Thyroid gland (tissue), 4 donors: ENCODE results near the gene ANKLE1. TPM values are rescaled to one million over a fixed set of nuclear protein-coding genes. Genes with fewer than 3 reads are reported as not detected.

ENCODE experiments used
- DNase-seq, 2 donors: peaks; one replicate each; pipeline ENCODE4 v3.0.0-alpha.2; 2019
- H3K27ac ChIP-seq, 3 donors: fragments of 200-600 bp; sonication (generic); 1 replicate in 2 of 3; 2 replicates in 1 of 3; pipeline ENCODE4 v1.5.1; 2016 to 2019; ENCODE audit warnings: mild to moderate bottlenecking in 1 of 3, moderate library complexity in 1 of 3
- H3K27me3 ChIP-seq: fragments of 200-600 bp; sonication (generic); one replicate; pipeline ENCODE4 v1.5.1; 2019
- H3K36me3 ChIP-seq, 2 donors: fragments of 200-600 bp; sonication (generic); one replicate each; pipeline ENCODE4 v1.5.1; 2016 to 2019
- H3K4me1 ChIP-seq, 2 donors: fragments of 200-600 bp; sonication (generic); one replicate each; pipeline ENCODE4 v1.5.1; 2017 to 2019
- H3K4me3 ChIP-seq, 3 donors: fragments of 200-600 bp; sonication (generic); replicated peaks in 1 of 3; 1 replicate in 2 of 3; 2 replicates in 1 of 3; pipeline ENCODE4 v1.5.1; 2016; ENCODE audit warnings: mild to moderate bottlenecking in 1 of 3
- H3K9me3 ChIP-seq: fragments of 200-600 bp; sonication (generic); one replicate; pipeline ENCODE4 v1.5.1; 2017
- CTCF ChIP-seq, 6 experiments: fragments of 200-600 bp in 3 of 6; fragments of 450-650 bp in 3 of 6; sonication (generic) in 3 of 6; IDR thresholded peaks; one replicate each; pipeline ENCODE4 v1.5.1; 2016 to 2019; ENCODE audit warnings: antibody characterized with exemption in 6 of 6, mild to moderate bottlenecking in 2 of 6, inconsistent platforms in 1 of 6, moderate library complexity in 1 of 6
- POLR2A ChIP-seq, 2 donors: fragments of 450-650 bp; IDR thresholded peaks; one replicate each; pipeline ENCODE4 v1.6.1; 2017; ENCODE audit warnings: antibody characterized with exemption in 2 of 2, mild to moderate bottlenecking in 2 of 2, moderate library complexity in 1 of 2
- WGBS, 2 donors: methylation state at CpG; one replicate each; pipeline ENCODE4 v1.1.5; 2017; 5-methylcytosine and 5-hydroxymethylcytosine counted together
- intact Hi-C: fragments of 100-400 bp; cut with DNase I; formaldehyde crosslinking; loops from one replicate; pipeline ENCODE4 v1.15.1; 2023
- total RNA-seq, 4 donors: library from RNA; depleted of rRNA; stranded (reverse); fragments of >200 nt; gene quantifications; one replicate each; pipeline ENCODE4 v1.2.3, GENCODE V29; 2016

Gene ANKLE1
- total RNA-seq, 4 donors from 2014 or later: 0.11 to 0.40 (median 0.27) TPM

DNA sequence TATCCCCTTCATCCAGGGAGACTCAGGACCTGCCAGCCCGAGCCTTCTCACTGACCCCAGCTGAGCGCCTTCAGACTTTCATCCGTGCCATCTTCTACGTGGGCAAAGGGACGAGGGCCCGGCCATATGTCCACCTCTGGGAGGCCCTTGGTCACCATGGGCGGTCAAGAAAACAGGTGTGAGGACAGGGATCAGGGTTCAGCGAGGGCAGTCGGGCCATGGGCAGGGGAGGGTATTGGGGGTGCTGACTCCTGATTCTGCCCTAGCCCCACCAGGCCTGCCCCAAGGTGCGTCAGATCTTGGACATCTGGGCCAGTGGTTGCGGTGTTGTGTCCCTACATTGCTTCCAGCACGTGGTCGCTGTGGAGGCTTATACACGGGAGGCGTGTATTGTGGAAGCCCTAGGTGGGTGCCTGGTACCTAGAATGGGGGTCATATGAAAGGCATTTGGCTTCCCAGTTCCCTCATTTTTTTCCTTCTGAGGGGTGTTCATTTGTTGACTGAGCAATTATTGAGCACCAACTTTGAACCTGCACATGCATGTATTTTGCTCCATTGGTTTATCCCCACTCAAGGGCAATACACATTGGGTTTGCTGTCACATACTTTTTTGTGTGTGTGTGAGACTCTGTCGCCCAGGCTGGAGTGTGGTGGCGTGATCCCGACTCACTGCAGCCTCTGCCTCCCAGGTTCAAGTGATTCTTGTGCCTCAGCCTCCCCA is 3.9 kb downstream of the ANKLE1 start:
- no peaks in the 10 kb centered on the region for H3K9me3 ChIP-seq
- WGBS, 2 donors: 90 to 92% methylated on average over 15 to 18 of the region's 18 CpGs
- no peak overlapping the region for H3K4me3 ChIP-seq
- no peak overlapping the region for H3K27ac ChIP-seq
- intact Hi-C loops: no loop called here
- no peak for DNase-seq
- TF ChIP-seq CTCF (IDR thresholded peaks at IDR 0.05) (no peak), POLR2A (IDR thresholded peaks at IDR 0.05) (no peak)
- no peaks in the 10 kb centered on the region for H3K36me3 ChIP-seq
- peaks cover 12 to 13% of the 10 kb centered on the region in 2 donors for H3K4me1 ChIP-seq
- H3K27me3 ChIP-seq: peaks cover 9% of the 10 kb centered on the region

DNA sequence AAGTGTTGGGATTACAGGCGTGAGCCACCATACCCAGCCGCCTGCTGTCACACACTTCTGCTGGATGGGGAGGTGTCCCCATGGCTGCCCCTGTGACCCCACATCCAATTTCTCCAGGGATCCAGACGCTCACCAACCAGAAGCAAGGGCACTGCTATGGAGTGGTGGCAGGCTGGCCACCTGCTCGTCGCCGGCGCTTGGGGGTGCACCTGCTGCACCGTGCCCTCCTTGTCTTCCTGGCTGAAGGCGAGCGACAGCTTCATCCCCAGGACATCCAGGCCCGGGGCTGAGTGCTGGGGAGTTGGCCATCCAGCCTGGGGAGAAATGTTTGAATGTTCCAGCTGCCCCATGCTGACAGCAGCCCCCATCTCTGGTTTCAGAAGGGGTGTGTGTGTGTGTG is 4.6 kb downstream of the ANKLE1 start:
- H3K27me3 ChIP-seq: peaks cover 8% of the 10 kb centered on the region
- no peak for TF ChIP-seq CTCF (IDR thresholded peaks at IDR 0.05)
- no peak for TF ChIP-seq POLR2A (IDR thresholded peaks at IDR 0.05)
- H3K27ac ChIP-seq: no peak overlapping the region
- H3K4me1 ChIP-seq: peaks cover 12 to 13% of the 10 kb centered on the region in 2 donors
- no peaks in the 10 kb centered on the region for H3K36me3 ChIP-seq
- no peak overlapping the region for H3K4me3 ChIP-seq
- 91 to 96% methylated on average over 8 to 10 of the region's 11 CpGs for WGBS, 2 donors
- no peaks in the 10 kb centered on the region for H3K9me3 ChIP-seq
- intact Hi-C loops: no loop called here
- DNase-seq: no peak

- peaks cover 9% of the 10 kb centered on the region in 2 donors for H3K4me1 ChIP-seq
- no peak overlapping the region for H3K27ac ChIP-seq
- intact Hi-C loops: no loop called here
- 85 to 87% methylated on average over 9 of the region's 9 CpGs for WGBS, 2 donors
- H3K27me3 ChIP-seq: peaks cover 5% of the 10 kb centered on the region
- TF ChIP-seq CTCF (IDR thresholded peaks at IDR 0.05) (no peak), POLR2A (IDR thresholded peaks at IDR 0.05) (no peak)
- H3K9me3 ChIP-seq: no peaks in the 10 kb centered on the region
- no peaks in the 10 kb centered on the region for H3K36me3 ChIP-seq
- no peak for DNase-seq
- H3K4me3 ChIP-seq: no peak overlapping the region
Observed at GRCh38 chr19:17286752-17287151, 5.1 kb downstream of the ANKLE1 start.

DNA sequence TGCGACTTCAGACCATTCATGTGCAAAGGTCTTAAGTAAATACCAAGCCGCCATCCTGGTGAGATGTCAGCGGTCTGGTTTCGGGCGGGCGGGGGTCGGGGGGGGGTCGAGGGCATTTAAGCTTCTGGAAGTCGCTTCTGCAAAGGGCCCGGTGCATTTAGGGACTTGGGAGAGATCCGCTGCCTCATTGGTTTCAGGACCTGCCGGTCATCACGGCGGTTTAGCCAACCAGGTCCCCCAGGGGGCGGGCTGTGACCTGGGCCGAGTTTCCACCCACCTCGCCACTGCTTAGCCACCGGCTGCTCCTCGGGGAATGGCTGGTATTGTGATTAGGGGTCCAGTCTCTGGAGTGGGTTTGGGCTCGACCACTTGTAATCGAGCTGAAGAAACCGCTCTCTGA is 7.8 kb downstream of the ANKLE1 start:
- no peak overlapping the region for H3K4me3 ChIP-seq

More for the DNA sequence above, 7.8 kb downstream of the ANKLE1 start:
- 16 to 19% methylated on average over 22 of the region's 22 CpGs for WGBS, 2 donors
- TF ChIP-seq CTCF (IDR thresholded peaks at IDR 0.05): no peak
- no peak for TF ChIP-seq POLR2A (IDR thresholded peaks at IDR 0.05)
- no peak overlapping the region for H3K27ac ChIP-seq
- no peaks in the 10 kb centered on the region for H3K27me3 ChIP-seq
- no peaks in the 10 kb centered on the region for H3K4me1 ChIP-seq
- peak; percentile 42 to 58 for DNase-seq
- no peaks in the 10 kb centered on the region for H3K9me3 ChIP-seq
- no peaks in the 10 kb centered on the region for H3K36me3 ChIP-seq
- intact Hi-C loops: no loop called here
